GM19328 (cell line): Measurements from ENCODE around the gene EDEM3.

ENCODE experiments used
- ATAC-seq: cut with Tn5 transposase; IDR thresholded peaks from one replicate; pipeline ENCODE4 v1.9.1; 2021; ENCODE audit warnings: mild to moderate bottlenecking, moderate library complexity; ENCODE audit not compliant: unreplicated experiment

Gene EDEM3

DNA sequence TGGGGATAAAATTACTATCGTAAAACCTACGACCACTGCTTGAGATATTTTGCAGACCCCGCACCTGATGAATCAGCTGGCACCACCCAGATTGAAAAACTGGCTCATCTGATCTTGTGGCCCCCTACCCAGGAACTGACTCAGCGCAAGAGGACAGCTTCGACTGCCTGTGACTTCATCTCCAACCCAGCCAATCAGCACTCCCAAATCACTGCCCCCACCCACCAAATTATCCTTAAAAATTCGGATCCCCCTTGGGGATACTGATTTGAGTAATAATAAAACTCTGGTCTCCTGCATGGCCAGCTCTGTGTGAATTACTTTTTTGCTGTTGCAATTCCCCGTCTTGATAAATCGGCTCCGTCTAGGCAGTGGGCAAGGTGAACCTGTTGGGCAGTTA is 81.4 kb downstream of the EDEM3 start:
- no peak for ATAC-seq

DNA sequence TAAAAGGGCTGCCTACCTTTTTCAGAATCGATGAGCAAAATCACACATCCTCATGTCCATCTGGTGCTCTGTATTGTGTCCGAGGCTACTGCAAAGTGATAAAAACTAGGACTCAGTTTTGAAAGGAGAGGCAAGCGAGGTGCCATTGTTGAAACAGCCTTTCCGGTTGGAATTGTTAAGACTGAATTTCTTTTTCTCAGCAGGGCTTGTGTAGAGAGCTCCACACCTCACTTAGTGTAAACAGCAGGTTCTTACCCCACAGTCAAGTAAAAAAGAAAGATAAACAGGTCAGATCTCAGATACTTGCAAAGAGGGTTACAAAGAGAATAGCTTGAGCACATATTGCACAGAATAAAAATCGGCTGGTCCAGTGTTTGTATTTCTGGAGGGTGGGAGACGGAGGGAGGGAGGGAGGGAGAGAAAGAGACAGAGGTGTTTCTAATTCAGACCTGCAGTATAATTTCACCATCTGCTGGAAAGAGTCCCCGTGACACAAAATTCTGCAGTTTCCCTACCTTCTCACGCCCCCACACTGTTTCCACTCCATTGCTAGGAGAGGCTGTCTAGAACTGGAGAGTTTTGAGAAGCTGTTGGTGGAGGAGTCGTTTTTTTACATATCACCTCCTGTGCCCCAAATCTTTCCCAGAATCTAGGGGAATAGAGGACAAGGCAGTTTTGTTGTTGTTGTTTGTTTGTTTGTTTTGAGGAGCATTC is 82.5 kb downstream of the EDEM3 start:
- no peak for ATAC-seq

DNA sequence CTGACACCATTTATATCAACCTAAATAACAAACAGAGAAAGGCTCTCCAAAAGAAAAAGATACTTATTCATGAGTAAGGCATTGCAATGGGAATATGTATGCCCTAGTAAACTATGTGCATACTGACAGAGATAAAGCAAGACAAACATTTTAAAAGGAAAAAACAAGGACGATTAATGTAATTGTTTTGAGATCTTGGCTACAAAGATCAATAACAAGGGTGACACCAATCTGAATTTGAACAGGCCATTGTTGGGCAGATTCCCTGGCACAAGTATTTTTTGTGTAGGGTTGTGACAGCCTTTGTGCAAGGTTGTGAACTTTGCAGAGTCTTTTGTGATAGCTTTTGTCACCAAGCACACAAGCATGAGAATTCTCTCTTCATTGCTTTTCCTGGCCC is 85.3 kb downstream of the EDEM3 start:
- ATAC-seq, result no peak

GRCh38 chr1:184665360-184665759 is 89.3 kb downstream of the EDEM3 start:
- no peak for ATAC-seq

DNA sequence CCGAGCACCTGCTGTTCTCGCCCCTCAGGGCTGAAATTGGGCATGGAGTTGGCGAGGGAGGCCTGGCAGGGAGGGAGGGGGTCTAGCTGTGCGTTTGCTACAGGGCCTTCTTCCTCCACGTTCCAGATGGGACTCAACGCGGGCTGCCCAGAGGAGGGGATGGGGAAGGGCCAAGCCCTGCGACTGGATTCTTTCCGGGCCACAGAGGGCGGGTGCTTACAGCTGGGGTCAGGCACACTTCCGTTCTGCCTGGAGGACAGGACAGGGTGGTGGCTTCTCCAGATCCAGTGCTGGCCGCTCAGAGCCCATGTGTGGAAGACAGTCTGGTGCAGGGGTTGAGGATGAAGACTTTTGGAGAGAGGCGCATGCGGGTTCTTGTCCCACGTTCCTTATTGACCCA is 90.0 kb downstream of the EDEM3 start:
- no peak for ATAC-seq

DNA sequence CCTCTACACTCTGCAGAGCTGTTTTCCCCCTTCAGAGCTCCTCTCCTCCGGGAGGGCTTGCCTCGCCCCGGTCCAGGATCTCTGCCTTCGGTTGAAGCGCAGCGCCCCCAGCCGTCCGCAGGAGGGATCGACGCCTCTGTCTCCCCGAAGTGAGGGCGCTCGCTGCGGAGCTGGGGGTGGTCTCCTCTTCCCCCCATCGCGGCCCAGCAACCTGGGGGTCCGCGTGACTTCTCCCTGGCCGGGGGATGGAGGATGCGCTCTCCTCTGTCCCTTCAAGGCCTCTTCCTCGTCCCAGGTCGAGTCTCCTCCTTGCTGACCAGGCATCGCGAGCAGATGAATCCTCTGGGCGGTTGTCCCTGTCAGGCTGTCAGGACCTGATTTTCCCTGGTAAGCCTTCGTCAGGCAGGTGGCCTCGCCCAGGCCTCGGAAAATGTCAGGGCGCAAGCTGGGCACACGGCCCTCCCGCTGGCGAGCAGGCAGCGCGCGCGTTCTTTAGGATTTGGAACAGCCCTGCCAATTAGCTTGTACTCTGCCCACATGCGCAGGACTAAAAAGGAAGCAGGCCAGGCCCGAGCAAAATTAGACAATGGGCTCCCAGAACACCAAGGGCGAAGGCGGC is 90.5 kb downstream of the EDEM3 start:
- ATAC-seq, result no peak

GRCh38 chr1:184661801-184662200 is 92.9 kb downstream of the EDEM3 start:
- ATAC-seq, result no peak

DNA sequence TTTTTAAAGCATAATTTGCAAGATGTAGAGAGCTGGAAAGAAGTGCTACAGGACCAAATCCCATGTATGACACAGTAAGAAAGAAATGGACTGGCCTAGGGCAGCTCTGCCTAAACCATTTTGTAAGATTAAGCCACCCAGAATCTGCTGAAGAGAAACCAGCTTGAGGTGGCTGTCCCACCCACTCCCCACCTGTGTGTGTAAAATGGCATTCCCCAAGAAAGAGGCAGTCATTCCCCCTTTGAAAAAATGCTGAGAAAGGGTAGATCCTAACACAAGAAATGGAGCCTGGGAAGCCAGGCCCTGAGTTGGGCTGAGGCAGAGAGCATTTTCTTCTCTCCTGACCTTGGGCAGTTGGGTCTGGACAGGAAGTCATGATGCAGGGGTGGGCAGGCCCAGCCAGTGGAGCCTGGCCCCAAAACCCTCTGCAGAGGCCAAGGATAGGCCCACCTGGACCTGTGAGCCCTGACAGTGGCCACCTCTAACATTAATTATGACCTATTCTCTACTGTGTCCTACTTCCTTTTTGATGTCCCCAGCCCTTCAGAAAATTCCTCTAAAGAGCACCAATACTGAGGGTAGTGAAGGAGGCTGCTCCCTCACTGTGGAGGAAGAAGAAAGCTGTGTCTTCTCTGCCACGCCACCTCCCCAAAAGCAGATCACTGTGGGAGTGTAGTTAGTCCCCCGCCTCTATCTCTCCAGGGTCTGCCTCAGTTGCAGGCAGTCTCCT is 94.0 kb downstream of the EDEM3 start:
- no peak for ATAC-seq

DNA sequence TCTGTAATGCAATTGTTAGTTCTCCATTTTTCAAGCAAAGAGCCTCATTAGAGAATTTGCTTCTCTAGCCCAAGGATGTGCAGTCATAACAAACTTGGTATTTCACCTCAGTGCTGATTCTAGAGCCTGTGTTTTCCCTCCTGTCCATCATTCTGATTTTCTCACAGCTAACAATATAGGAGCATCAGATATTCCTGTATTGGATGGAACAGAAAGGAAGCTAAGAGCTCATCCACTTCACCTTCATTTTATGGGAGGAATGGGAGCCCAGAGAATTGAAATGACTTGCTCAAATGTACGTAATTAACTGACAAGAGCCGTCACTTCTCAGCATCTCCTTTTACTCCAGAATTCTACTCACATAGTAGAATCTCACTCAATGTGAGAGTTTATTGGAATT is 96.6 kb downstream of the EDEM3 start:
- no peak for ATAC-seq

DNA sequence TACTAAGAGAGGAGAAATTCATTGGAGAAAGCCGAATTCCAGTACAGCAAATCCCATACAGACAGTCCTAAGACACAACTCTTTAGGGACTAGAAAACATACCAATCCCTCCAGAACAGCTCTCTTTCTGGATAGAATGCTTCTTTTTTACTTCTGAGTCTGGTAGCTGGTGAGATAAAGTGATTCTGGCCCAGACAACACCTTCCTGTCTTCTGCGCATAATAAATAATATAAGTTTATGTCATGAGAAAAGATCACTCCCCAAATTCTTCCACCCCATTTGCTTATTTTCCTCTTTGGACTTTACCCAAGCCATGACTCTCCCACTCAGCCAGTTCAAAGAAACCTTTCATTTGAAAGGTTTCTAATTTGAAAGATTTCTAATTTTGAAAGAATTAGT is 98.4 kb downstream of the EDEM3 start:
- no peak for ATAC-seq

DNA sequence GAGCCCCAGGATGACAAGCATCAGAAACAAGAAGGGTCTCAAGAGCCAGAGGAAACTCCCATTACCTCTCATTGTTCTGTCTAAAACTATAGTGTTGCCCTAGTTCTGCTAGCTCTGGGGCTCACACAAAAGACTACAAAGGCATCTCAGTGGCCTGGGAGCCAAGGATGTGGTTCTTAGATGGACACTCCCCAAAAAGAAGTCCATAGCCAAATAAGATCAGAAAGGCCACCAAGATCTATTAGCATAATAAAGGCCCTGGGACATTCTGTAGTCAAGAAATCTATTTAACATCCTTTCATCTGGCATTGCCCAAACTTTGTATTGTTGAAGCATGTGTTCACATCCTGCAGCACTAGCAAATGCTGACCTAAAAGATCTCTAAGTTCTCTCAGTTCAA is 99.5 kb downstream of the EDEM3 start:
- ATAC-seq, result no peak

GRCh38 chr1:184650177-184650866 is 104.3 kb downstream of the EDEM3 start:
- ATAC-seq, result no peak

DNA sequence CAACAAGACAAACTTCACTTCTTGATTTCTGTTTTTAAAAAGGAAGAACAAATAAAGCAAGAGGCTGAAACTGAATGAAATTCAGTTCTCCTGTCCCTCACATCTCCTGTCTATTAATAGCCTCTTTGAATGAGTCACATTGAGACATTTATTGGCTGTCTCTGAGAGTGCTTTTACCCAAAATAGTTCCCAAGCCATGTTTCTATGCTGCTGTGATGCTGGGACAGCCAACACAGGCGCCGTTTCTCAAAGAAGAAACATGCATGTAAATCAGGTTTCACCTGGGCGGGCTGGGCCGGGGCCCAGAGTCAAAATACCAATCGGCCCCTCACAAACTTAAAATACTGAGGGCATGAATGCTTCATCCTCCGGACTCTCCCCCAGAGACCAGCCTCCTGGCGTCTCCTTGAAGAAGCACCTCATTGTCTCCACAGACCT is 105.2 kb downstream of the EDEM3 start:
- ATAC-seq, result peak; percentile 89

GRCh38 chr1:184648856-184649201 is 105.8 kb downstream of the EDEM3 start:
- ATAC-seq, result no peak

- ATAC-seq, result no peak
Measured at GRCh38 chr1:184648160-184648855, 106.3 kb downstream of the EDEM3 start.

DNA sequence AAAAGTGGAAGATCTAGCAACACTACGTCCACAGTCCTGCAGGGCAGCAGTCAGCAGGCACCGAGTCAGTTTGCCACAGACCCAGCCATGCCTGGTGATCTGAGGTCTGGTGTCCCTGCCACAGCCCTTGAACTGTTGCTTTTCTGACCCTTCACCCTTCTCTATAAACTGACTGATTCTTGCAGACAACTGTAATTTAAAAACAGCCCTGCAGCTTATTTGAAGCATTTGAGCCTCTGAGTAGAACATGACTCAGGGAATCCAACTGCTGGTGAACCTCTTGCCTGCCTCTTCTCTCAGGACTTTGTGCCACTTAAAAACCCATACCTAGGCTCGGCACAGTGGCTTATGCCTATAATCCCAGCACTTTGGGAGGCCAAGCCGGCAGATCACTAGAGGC is 107.2 kb downstream of the EDEM3 start:
- no peak for ATAC-seq

DNA sequence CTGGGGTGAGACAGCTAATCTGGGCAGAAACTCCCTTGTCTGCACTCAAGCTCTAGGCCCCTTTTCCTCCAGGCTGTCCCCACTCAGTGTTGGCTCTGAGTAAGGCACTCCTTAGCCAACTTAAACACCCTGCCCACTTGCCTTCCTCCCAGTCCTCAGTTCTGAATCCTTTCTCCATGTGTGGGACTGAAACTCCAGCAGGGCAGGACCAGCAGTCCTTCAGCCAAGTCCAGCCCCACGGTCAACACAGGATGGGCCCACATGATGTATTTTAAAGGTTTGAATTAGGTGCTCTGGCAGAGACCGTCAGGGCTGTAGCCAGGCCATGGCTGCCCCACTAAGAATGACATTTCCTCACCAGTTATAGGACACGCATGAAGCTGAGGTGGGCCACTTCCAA is 107.8 kb downstream of the EDEM3 start:
- ATAC-seq, result no peak

- no peak for ATAC-seq
Measured at GRCh38 chr1:184646178-184646701, 108.4 kb downstream of the EDEM3 start.

- ATAC-seq, result no peak
Measured at GRCh38 chr1:184644771-184645170, 109.9 kb downstream of the EDEM3 start.

DNA sequence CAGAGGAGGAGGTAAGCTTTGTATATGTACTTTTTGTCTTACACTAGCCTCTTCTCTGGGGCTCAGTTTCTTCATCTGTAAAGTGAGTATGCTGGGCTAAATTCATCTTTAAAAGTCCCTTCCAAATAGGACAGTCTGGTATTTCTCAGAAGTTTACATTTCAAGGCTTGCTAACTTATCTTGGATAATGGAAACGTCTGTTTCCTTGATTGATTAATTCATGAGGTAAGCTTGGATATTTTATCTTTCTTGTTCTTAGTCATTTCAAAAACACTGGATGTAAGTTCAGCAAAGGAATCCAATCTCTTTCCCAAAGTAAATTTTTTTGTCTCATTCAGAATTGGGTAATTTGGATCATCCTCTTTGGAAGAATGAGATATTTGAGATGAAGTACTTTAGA is 111.0 kb downstream of the EDEM3 start:
- no peak for ATAC-seq

GRCh38 chr1:184641894-184642293 is 112.8 kb downstream of the EDEM3 start:
- ATAC-seq, result no peak
